CMK (cell line): Measurements from ENCODE around the gene DPEP2.
"Not testable (repeated sequence)": the region's sequence is repeated elsewhere in the genome, so short reads cannot be mapped to it uniquely, and the experiment has no call there.

Experiments
- DNase-seq: peaks from one replicate; pipeline ENCODE4 v3.0.0-alpha.2; 2010; ENCODE audit warnings: low read depth

The DPEP2 gene

GRCh38 chr16:67998779-67999688, at the start of gene DPEP2:
Gene DPEP2 (minus strand): TSS chr16:67999484. CDS start chr16:67993212, 6,272 bp downstream.
- DNase-seq = not testable (repeated sequence)

GRCh38 chr16:68047987-68048386, 48.7 kb upstream of the DPEP2 start:
- DNase-seq = no peak

- DNase-seq = no peak
Measured at GRCh38 chr16:68046106-68046505, 46.8 kb upstream of the DPEP2 start.

- no peak for DNase-seq
Measured at GRCh38 chr16:68041783-68042182, 42.5 kb upstream of the DPEP2 start.

- DNase-seq = peak; percentile 53
Measured at GRCh38 chr16:68040506-68041288, 41.4 kb upstream of the DPEP2 start.

- no peak for DNase-seq
Measured at GRCh38 chr16:68037841-68038597, 38.7 kb upstream of the DPEP2 start.

- DNase-seq = no peak
Measured at GRCh38 chr16:68035227-68035626, 35.9 kb upstream of the DPEP2 start.

GRCh38 chr16:68033101-68033500, 33.8 kb upstream of the DPEP2 start:
- DNase-seq = no peak

GRCh38 chr16:68031951-68032350, 32.7 kb upstream of the DPEP2 start:
- no peak for DNase-seq

GRCh38 chr16:68030108-68030507, 30.8 kb upstream of the DPEP2 start:
- DNase-seq = not testable (repeated sequence)

GRCh38 chr16:68028996-68029395, 29.7 kb upstream of the DPEP2 start:
- no peak for DNase-seq

- DNase-seq = peak; percentile 94
Measured at GRCh38 chr16:68022728-68023537, 23.6 kb upstream of the DPEP2 start, which contains the start of the genes DDX28 and DUS2. Gene DDX28 (minus strand): TSS chr16:68023232. CDS start chr16:68023202, 30 bp downstream. Gene DUS2 (plus strand): TSS chr16:68023284. CDS start chr16:68038024, 14,740 bp downstream.

GRCh38 chr16:68022278-68022727, 23.0 kb upstream of the DPEP2 start:
- no peak for DNase-seq

- no peak for DNase-seq
Measured at GRCh38 chr16:68021490-68021889, 22.2 kb upstream of the DPEP2 start.

GRCh38 chr16:68019167-68019680, 19.9 kb upstream of the DPEP2 start:
- no peak for DNase-seq

- no peak for DNase-seq
Measured at GRCh38 chr16:68015681-68016080, 16.4 kb upstream of the DPEP2 start, which contains the start of gene DPEP2NB. Gene DPEP2NB (minus strand): TSS chr16:68015911. CDS start chr16:68015770, 141 bp downstream.

GRCh38 chr16:68013440-68013839, 14.2 kb upstream of the DPEP2 start:
- no peak for DNase-seq

GRCh38 chr16:68009872-68010271, 10.6 kb upstream of the DPEP2 start:
- DNase-seq = not testable (repeated sequence)

- no peak for DNase-seq
Measured at GRCh38 chr16:68009157-68009735, 10.0 kb upstream of the DPEP2 start.

- no peak for DNase-seq
Measured at GRCh38 chr16:68005786-68006286, 6.6 kb upstream of the DPEP2 start.
